Aorta (tissue), 5 donors: ENCODE data around the gene MKRN3. TPM values are rescaled to one million over a fixed set of nuclear protein-coding genes. Genes with fewer than 3 reads are reported as not detected.
A peak's percentile ranks its signal among the peaks of the same experiment; 100 is the strongest.

Experiments
- ATAC-seq: fragments of 200-7000 bp; cut with Tn5 transposase; one replicate; pipeline ENCODE4 v1.9.1; 2022; ENCODE audit warnings: moderate library complexity; ENCODE audit not compliant: low FRiP score
- DNase-seq, 2 donors: peaks; one replicate each; pipeline ENCODE4 v3.0.0-alpha.2; 2020
- H3K27ac ChIP-seq, 2 donors: one replicate each; pipeline ENCODE4 v1.5.1; 2013; ENCODE audit warnings: low read length in 2 of 2, mild to moderate bottlenecking in 2 of 2, moderate library complexity in 2 of 2, control low read depth in 1 of 2, inconsistent platforms in 1 of 2, low read depth in 1 of 2
- H3K27me3 ChIP-seq, 2 donors: one replicate each; pipeline ENCODE4 v1.6.1; 2013; ENCODE audit warnings: control low read depth in 1 of 2, low read length in 1 of 2, mild to moderate bottlenecking in 1 of 2, moderate library complexity in 1 of 2; ENCODE audit not compliant: insufficient read depth in 2 of 2, control insufficient read depth in 1 of 2
- H3K36me3 ChIP-seq, 2 donors: one replicate each; pipeline ENCODE4 v1.6.1; 2013; ENCODE audit warnings: control low read depth in 1 of 2, low read length in 1 of 2, mild to moderate bottlenecking in 1 of 2; ENCODE audit not compliant: insufficient read depth in 2 of 2, control insufficient read depth in 1 of 2
- H3K4me1 ChIP-seq, 2 donors: one replicate each; pipeline ENCODE4 v1.6.1; 2013; ENCODE audit warnings: low read length in 2 of 2, control low read depth in 1 of 2, mild to moderate bottlenecking in 1 of 2, moderate library complexity in 1 of 2; ENCODE audit not compliant: insufficient read depth in 2 of 2, control insufficient read depth in 1 of 2
- H3K4me3 ChIP-seq, 2 donors: one replicate each; pipeline ENCODE4 v1.5.1; 2013; ENCODE audit warnings: low read length in 2 of 2, control low read depth in 1 of 2, mild to moderate bottlenecking in 1 of 2
- H3K9me3 ChIP-seq: one replicate; pipeline ENCODE4 v1.6.1; 2013; ENCODE audit warnings: mild to moderate bottlenecking, low read length; ENCODE audit not compliant: control insufficient read depth
- WGBS, 2 donors: extraction: QIAGEN DNeasy Blood & Tissue Kit; methylation state at CpG; one replicate each; pipeline ENCODE4 v1.1.7; 2013; 5-methylcytosine and 5-hydroxymethylcytosine counted together
- intact Hi-C, 2 donors: fragments of 100-400 bp; cut with DNase I; formaldehyde crosslinking; loops; one replicate each; pipeline versions ENCODE4 v1.14.2 to v1.15.0; 2022
- long read RNA-seq, 2 donors: library from polyadenylated mRNA; unstranded; transcript quantifications; one replicate each; pipeline ENCODE4 v2.0.0, GENCODE V29; 2020 to 2021
- polyA plus RNA-seq, 2 donors: library from polyadenylated mRNA; stranded (reverse); fragments of 200-250 nt; gene quantifications; one replicate each; pipeline ENCODE4 v1.2.3, GENCODE V29; 2013
- total RNA-seq, 2 donors: library from RNA; stranded (reverse); fragmentation: NEBNext Ultra II Directional; extraction: Animal tissue kit (Norgen Biotek cat#: 25700); gene quantifications; one replicate each; pipeline ENCODE4 v1.2.1, GENCODE V29; 2021
- donor health status: healthy with polysubstance abuse.
- donor health status: Bipolar disorder and iron deficiency.
- donor health status: DM: no; HTN: no; CAD: no.
- donor health status: DM: no; HTN: no; CAD: no.
- donor health status: DM: yes; HTN: yes; CAD: no.

MKRN3 gene
- total RNA-seq (1 to 10 TPM in 1 of 2 donors, not detected in 1; 1.6 TPM), polyA plus RNA-seq (under 1 TPM; 0.13 to 0.28 TPM)
- long read RNA-seq, donor 1, result 0 reads
- long read RNA-seq, donor 2, partial matches to known transcripts, result 0 of 2 reads
- long read RNA-seq, donor 2, other reads (novel, unspliced or antisense), result 2 of 2 reads

DNA sequence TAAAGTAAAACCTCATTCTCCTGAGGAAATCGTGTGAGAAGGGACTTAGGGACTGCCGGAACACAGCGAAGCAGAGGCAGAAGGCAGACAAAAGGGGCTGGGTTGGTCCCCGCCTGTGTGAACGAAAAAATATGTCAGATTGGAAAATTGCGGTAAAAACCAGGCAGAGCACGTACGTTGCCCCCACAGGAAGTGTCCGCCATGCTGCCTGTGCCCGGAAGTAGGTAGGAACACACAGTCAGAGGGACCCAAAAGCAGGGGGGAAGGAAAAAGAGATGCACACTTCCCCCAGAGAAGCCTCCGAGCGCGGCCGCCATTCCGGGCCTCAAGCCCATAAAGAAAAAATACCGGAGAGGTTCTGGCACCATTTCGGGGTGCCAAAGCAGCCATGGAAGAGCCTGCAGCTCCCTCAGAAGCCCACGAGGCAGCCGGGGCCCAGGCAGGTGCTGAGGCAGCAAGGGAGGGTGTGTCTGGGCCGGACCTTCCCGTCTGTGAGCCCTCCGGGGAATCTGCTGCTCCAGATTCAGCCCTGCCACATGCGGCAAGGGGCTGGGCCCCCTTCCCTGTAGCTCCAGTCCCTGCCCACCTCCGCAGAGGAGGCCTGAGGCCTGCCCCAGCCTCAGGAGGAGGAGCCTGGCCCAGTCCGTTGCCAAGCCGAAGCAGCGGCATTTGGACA lies at the start of gene MKRN3:
TSS of gene MKRN3 (plus strand) at position 280 of the 676 bp plus-strand sequence. CDS start at position 389, 109 bp downstream.
- intact Hi-C loops, result loop anchor here in 1 of 2 donors (5.0 kb wide), 1 partner anchor 33 kb away; no protein-coding TSS in a partner anchor
- DNase-seq (no peak), ATAC-seq (peak; percentile 48)
- H3K4me3 ChIP-seq, result peak within 1 kb of the TSS in 1 of 2 donors; percentile 1
- WGBS, 2 donors, result 69 to 81% methylated on average over 27 of the region's 27 CpGs
- no peak within 1 kb of the TSS for H3K27ac ChIP-seq
- H3K4me1 ChIP-seq, result no peaks in the 10 kb centered on the region
- no peaks in the 10 kb centered on the region for H3K27me3 ChIP-seq
- no peaks in the 10 kb centered on the region for H3K9me3 ChIP-seq
- no peaks in the 10 kb centered on the region for H3K36me3 ChIP-seq

DNA sequence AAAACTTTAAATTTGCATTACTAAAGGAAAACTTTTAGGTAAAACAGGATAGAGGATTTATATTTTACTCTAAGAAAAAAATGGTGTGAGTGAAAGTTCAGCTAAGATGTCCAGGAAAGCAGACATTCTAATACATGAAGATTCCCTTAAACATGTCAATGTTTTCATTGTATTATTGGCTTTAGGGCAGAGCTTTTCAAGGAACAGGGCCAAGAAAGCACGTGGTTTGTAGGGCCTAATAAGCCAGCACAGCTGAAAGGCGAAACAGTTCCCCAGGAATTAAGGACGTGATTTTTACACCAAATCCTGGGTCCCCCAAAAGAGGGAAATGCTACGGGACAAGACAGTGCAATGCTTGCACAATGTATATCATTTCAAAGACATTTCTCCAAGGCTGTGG lies 48.6 kb upstream of the MKRN3 start:
- no peaks in the 10 kb centered on the region for H3K36me3 ChIP-seq
- H3K4me1 ChIP-seq, result no peaks in the 10 kb centered on the region
- WGBS, 2 donors, result 59 to 61% methylated on average over 4 of the region's 4 CpGs
- no peak overlapping the region for H3K4me3 ChIP-seq
- no peak overlapping the region for H3K27ac ChIP-seq
- DNase-seq (no peak), ATAC-seq (no peak)
- intact Hi-C loops, result no loop called here
- H3K27me3 ChIP-seq, result no peaks in the 10 kb centered on the region
- H3K9me3 ChIP-seq, result no peaks in the 10 kb centered on the region

DNA sequence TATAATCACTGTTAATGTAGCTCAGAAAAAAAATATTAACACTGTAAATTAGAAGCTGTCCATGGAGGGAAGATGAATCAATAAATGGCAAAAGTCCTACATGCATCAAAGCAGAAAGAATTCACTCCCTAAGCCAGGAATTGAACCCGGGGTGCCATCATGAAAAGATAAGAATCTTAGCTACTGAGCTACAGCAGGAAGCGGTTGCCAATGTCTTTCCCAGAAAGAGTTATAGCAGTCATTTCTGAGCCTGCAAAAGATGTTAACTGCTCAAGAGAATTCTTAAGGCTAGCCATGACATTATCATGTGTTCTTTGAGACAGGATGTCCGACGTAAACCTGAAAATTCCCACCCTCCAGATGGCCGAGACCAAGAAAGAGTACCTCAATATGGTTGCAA lies 47.4 kb upstream of the MKRN3 start:
- H3K36me3 ChIP-seq, result no peaks in the 10 kb centered on the region
- H3K27me3 ChIP-seq, result no peaks in the 10 kb centered on the region
- DNase-seq, result no peak
- H3K9me3 ChIP-seq, result no peaks in the 10 kb centered on the region
- no peaks in the 10 kb centered on the region for H3K4me1 ChIP-seq
- intact Hi-C loops, result no loop called here
- no peak for ATAC-seq
- no peak overlapping the region for H3K27ac ChIP-seq
- H3K4me3 ChIP-seq, result no peak overlapping the region
- 79 to 80% methylated on average over 5 of the region's 5 CpGs for WGBS, 2 donors

DNA sequence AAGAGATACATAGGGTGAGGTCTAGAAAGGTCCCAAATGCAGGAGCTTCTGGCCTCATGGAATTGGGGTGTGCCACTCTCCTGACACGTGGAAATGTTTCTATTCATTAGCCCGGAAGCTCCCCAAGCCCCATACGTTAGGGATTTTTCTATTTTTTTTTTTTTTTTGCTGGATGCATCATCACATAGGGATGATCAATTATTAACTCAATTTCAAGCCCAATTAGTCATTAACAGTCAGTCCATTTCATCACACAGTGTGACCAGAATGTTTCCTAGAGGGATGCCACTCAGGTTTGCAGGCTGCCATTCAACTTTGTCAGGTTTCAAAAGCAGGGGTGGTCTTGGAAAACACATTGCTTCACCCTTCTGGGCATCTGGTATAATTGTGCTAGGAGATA lies 40.7 kb upstream of the MKRN3 start:
- H3K27me3 ChIP-seq, result no peaks in the 10 kb centered on the region
- H3K9me3 ChIP-seq, result no peaks in the 10 kb centered on the region
- no peaks in the 10 kb centered on the region for H3K36me3 ChIP-seq
- DNase-seq (no peak), ATAC-seq (no peak)
- H3K4me3 ChIP-seq, result no peak overlapping the region
- H3K4me1 ChIP-seq, result no peaks in the 10 kb centered on the region
- no peak overlapping the region for H3K27ac ChIP-seq
- intact Hi-C loops, result no loop called here
- WGBS, 2 donors, result 66 to 70% methylated on average over 3 of the region's 3 CpGs

DNA sequence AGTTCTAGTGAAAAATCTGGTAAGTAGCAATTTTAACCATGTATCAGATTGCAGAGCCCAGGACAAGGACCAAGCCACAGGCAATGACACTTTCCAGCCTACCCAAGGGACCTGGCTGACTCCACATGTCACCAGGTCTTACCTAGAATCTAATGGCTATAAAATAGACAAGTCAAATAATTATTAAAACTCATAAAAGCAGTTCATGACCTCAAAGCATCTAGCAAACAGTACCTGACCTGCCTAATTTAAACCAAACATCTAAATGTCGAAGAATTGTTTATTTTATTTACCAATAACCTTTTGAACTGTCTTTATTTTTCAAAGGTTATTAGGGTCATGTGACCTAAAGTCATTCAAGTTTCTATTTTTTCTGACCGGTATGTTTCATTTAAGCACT lies 35.6 kb upstream of the MKRN3 start:
- Histone ChIP-seq H3K36me3 (no peaks in the 10 kb centered on the region), H3K4me1 (no peaks in the 10 kb centered on the region), H3K4me3 (no peak overlapping the region), H3K27ac (no peak overlapping the region), H3K9me3 (no peaks in the 10 kb centered on the region), H3K27me3 (no peaks in the 10 kb centered on the region)
- ATAC-seq, result no peak
- intact Hi-C loops, result loop anchor here in 1 of 2 donors (5.0 kb wide), 1 partner anchor 37 kb away; the partner anchor contains the start of gene MKRN3
- 55 to 56% methylated on average over 2 of the region's 2 CpGs for WGBS, 2 donors
- DNase-seq, result no peak

DNA sequence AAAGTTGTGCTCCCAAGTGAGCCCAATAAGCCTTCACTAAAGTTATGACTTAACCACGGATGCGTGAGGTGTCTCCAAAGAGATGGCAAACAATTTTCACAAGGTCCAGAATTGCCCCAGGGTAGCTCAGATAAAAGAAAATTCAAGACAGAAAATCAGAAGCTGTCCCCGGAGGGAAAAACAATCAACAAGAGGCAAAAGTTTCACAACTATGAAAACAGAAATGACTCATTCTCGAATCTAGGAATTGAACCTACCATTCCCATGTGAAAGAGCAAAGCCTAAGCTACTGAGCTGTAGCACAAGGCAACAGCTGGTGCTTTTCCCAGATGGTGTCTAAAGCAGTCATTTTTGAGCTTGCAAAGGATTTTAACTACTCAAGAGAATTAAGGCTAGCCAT lies 33.5 kb upstream of the MKRN3 start:
- H3K27me3 ChIP-seq, result no peaks in the 10 kb centered on the region
- H3K4me3 ChIP-seq, result no peak overlapping the region
- 57 to 63% methylated on average over 4 of the region's 4 CpGs for WGBS, 2 donors
- H3K9me3 ChIP-seq, result no peaks in the 10 kb centered on the region
- H3K4me1 ChIP-seq, result no peaks in the 10 kb centered on the region
- ATAC-seq (no peak), DNase-seq (no peak)
- intact Hi-C loops, result loop anchor here in 1 of 2 donors (5.0 kb wide), 1 partner anchor 35 kb away; the partner anchor contains the start of gene MKRN3
- no peaks in the 10 kb centered on the region for H3K36me3 ChIP-seq
- no peak overlapping the region for H3K27ac ChIP-seq

DNA sequence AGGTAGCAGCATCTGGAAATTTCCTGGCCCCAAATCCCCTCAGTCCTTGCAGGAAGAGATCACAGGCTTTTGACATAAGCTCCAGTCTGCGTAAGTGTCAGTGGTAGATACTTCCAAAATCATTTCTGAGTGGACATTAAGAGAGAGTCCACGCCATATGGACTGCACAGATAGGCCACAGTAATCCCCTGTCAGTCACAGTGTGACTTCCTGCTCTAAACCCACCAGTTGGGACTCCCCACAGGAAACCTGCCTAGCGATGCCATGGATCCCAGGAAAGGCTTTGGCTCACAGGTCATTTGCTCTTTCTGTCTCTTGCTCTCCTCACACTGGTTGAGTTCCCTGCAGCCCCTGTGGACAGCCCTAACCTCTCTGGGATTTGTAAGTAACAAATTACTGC lies 28.8 kb upstream of the MKRN3 start:
- H3K9me3 ChIP-seq, result no peaks in the 10 kb centered on the region
- no peak overlapping the region for H3K27ac ChIP-seq
- no peak overlapping the region for H3K4me3 ChIP-seq
- WGBS, 2 donors, result 61 to 70% methylated on average over 3 of the region's 3 CpGs
- no peaks in the 10 kb centered on the region for H3K36me3 ChIP-seq
- intact Hi-C loops, result no loop called here
- no peaks in the 10 kb centered on the region for H3K4me1 ChIP-seq
- DNase-seq (no peak), ATAC-seq (no peak)
- no peaks in the 10 kb centered on the region for H3K27me3 ChIP-seq

DNA sequence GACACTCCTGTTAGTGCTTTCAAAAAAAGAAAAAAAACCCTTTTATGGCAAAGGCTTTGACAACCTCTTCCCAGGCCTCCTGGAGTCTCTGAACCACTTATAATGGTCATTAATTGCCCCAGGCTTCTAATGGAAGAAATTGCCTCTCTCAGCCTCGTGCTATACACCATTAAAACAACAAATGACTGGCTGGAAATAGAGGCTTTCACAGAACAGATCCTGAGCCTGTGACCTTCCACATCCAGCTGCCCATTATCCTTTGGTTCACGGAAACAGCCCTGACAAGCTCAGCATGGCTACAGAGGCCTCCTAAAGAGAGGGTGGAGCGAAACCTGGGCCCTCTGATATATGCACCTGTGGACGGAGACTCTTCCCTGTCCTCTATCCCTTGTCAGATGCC lies 26.8 kb upstream of the MKRN3 start:
- Histone ChIP-seq H3K27me3 (no peaks in the 10 kb centered on the region), H3K4me3 (no peak overlapping the region), H3K36me3 (no peaks in the 10 kb centered on the region), H3K4me1 (no peaks in the 10 kb centered on the region), H3K27ac (no peak overlapping the region), H3K9me3 (no peaks in the 10 kb centered on the region)
- 53 to 57% methylated on average over 4 of the region's 4 CpGs for WGBS, 2 donors
- ATAC-seq (no peak), DNase-seq (no peak)
- intact Hi-C loops, result no loop called here

DNA sequence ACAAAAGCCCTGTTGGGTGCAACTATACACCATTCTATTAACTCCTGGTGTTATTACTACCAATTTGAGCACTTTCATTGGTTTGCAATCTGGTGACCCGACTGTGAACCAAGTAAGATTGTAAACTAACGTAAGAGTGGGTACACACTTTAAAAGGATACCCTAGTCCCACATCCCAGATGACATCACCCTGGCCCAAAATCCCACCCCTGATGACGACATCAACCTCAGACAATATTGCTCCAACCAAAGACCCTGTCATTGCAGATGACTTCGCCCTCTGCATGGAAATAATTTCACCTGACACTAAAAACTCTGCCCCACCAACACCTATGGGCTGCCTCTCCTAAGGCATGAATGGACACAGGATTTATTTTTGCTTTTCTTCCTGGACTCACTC lies 25.6 kb upstream of the MKRN3 start:
- WGBS, 2 donors, result 65 to 73% methylated on average over 4 of the region's 4 CpGs
- H3K4me1 ChIP-seq, result no peaks in the 10 kb centered on the region
- ATAC-seq (no peak), DNase-seq (no peak)
- H3K9me3 ChIP-seq, result no peaks in the 10 kb centered on the region
- intact Hi-C loops, result no loop called here
- H3K36me3 ChIP-seq, result no peaks in the 10 kb centered on the region
- no peak overlapping the region for H3K27ac ChIP-seq
- H3K27me3 ChIP-seq, result no peaks in the 10 kb centered on the region
- H3K4me3 ChIP-seq, result no peak overlapping the region
